ENCODE results near the gene KRT85.

KRT85 gene

DNA sequence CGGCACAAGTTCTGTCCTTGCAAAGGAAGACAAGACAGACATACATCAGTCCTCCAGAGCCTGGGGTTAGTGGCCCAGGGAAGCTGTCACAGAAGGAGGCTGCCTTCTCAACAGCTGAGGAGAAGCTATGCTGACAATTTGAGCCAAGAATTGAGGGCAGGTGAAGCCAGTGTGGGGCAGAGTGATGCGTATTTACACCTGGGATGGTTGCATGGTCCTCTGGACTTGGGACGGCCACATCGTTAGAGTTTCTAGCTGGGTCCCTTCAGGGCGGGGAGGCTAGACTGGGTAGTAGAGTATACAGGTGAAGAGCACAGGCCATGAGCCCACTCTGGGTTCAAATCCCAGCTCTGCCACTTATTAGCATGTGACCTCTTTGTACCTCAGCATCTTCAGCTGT is 16.5 kb downstream of the KRT85 start:
- Histone ChIP-seq H3K27me3 (ENCODE audit: insufficient read depth, low read length) (no peaks in the 10 kb centered on the region), H3K4me2 (ENCODE audit: low read length) (no peak overlapping the region), H3K4me1 (ENCODE audit: insufficient read depth, low read length, severe bottlenecking) (no peaks in the 10 kb centered on the region), H3K4me3 (ENCODE audit: low read depth, low read length, poor library complexity, severe bottlenecking) (no peak overlapping the region), H3K9me2 (ENCODE audit: low read depth, low read length) (no peaks in the 10 kb centered on the region), H3K9ac (ENCODE audit: low read length) (no peak overlapping the region), H2AFZ (ENCODE audit: low read length) (no peak overlapping the region), H4K20me1 (ENCODE audit: insufficient read depth, low read length) (no peaks in the 10 kb centered on the region), H3K27ac (ENCODE audit: low read depth, low read length, poor library complexity, severe bottlenecking) (no peak overlapping the region), H3F3A (ENCODE audit: insufficient read depth, low read length) (no peaks in the 10 kb centered on the region), H3K79me2 (ENCODE audit: insufficient read depth, low read length) (no peaks in the 10 kb centered on the region), H3K9me3 (ENCODE audit: low read length) (no peaks in the 10 kb centered on the region), H3K36me3 (ENCODE audit: insufficient read depth, low read length) (no peaks in the 10 kb centered on the region)
- TF ChIP-seq, protein P1, sequence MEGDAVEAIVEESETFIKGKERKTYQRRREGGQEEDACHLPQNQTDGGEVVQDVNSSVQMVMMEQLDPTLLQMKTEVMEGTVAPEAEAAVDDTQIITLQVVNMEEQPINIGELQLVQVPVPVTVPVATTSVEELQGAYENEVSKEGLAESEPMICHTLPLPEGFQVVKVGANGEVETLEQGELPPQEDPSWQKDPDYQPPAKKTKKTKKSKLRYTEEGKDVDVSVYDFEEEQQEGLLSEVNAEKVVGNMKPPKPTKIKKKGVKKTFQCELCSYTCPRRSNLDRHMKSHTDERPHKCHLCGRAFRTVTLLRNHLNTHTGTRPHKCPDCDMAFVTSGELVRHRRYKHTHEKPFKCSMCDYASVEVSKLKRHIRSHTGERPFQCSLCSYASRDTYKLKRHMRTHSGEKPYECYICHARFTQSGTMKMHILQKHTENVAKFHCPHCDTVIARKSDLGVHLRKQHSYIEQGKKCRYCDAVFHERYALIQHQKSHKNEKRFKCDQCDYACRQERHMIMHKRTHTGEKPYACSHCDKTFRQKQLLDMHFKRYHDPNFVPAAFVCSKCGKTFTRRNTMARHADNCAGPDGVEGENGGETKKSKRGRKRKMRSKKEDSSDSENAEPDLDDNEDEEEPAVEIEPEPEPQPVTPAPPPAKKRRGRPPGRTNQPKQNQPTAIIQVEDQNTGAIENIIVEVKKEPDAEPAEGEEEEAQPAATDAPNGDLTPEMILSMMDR (IDR thresholded peaks at IDR 0.05; ENCODE audit: low read length) = no peak
- no peak for TF ChIP-seq EZH2 (IDR thresholded peaks at IDR 0.05; ENCODE audit: borderline replicate concordance, low read length)

DNA sequence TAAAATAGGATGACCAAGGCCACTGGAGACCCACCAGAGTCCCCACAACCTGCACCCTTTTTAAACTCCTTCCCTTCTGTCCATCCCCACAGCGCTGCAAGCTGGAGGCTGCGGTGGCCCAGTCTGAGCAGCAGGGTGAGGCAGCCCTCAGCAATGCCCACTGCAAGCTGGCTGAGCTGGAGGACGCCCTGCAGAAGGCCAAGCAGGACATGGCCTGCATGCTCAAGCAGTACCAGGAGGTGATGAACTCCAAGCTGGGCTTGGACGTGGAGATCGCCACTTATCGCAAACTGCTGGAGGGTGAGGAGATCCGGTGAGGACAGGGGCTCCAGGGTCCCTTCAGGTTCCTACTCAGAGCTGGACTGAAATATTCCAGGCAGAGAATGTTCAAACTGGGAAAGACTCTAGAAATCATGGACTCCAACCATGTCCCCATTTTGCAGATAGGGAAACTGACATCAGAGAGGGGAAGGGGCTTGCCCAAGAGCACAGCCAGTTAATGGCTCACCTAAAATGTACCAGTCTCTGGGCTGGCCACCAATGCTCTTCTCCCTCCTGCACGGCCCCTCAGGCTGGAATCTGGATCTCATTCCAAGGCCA is 17.2 kb downstream of the KRT85 start:
- Histone ChIP-seq H3F3A (ENCODE audit: insufficient read depth, low read length) (no peaks in the 10 kb centered on the region), H3K9ac (ENCODE audit: low read length) (no peak overlapping the region), H2AFZ (ENCODE audit: low read length) (no peak overlapping the region), H3K27me3 (ENCODE audit: insufficient read depth, low read length) (no peaks in the 10 kb centered on the region), H3K9me2 (ENCODE audit: low read depth, low read length) (no peaks in the 10 kb centered on the region), H3K9me3 (ENCODE audit: low read length) (no peaks in the 10 kb centered on the region), H3K79me2 (ENCODE audit: insufficient read depth, low read length) (no peaks in the 10 kb centered on the region), H3K4me2 (ENCODE audit: low read length) (no peak overlapping the region), H4K20me1 (ENCODE audit: insufficient read depth, low read length) (no peaks in the 10 kb centered on the region), H3K4me3 (ENCODE audit: low read depth, low read length, poor library complexity, severe bottlenecking) (no peak overlapping the region), H3K36me3 (ENCODE audit: insufficient read depth, low read length) (no peaks in the 10 kb centered on the region), H3K27ac (ENCODE audit: low read depth, low read length, poor library complexity, severe bottlenecking) (no peak overlapping the region), H3K4me1 (ENCODE audit: insufficient read depth, low read length, severe bottlenecking) (no peaks in the 10 kb centered on the region)
- TF ChIP-seq, protein P1 (IDR thresholded peaks at IDR 0.05; ENCODE audit: low read length) = no peak
- TF ChIP-seq EZH2 (IDR thresholded peaks at IDR 0.05; ENCODE audit: borderline replicate concordance, low read length) = no peak

DNA sequence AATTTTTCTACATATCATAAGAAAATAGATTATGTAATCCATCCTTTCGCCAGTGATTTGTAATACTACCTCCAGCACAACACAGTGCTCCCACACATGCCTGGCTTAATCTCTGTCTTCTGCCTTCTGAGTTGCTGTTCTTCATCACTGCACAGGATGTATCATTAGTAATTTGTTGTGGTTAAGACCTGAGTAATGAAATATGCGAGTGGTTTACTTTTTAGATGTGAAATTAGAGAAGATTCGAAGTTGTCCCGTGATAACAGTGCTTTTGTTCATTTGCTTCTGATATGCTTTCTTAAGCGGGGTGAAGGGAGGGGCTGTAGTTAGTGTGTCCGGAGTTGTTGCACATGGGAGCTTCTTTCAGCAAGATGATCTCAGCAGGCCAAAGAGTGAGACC is 18.1 kb downstream of the KRT85 start:
- H3K27me3 ChIP-seq (ENCODE audit: insufficient read depth, low read length) = no peaks in the 10 kb centered on the region
- H2AFZ ChIP-seq (ENCODE audit: low read length) = no peak overlapping the region
- no peaks in the 10 kb centered on the region for H3K9me2 ChIP-seq (ENCODE audit: low read depth, low read length)
- no peak overlapping the region for H3K27ac ChIP-seq (ENCODE audit: low read depth, low read length, poor library complexity, severe bottlenecking)
- no peak overlapping the region for H3K4me2 ChIP-seq (ENCODE audit: low read length)
- no peaks in the 10 kb centered on the region for H3K9me3 ChIP-seq (ENCODE audit: low read length)
- H3F3A ChIP-seq (ENCODE audit: insufficient read depth, low read length) = no peaks in the 10 kb centered on the region
- no peak overlapping the region for H3K9ac ChIP-seq (ENCODE audit: low read length)
- H3K4me3 ChIP-seq (ENCODE audit: low read depth, low read length, poor library complexity, severe bottlenecking) = no peak overlapping the region
- no peaks in the 10 kb centered on the region for H3K36me3 ChIP-seq (ENCODE audit: insufficient read depth, low read length)
- H4K20me1 ChIP-seq (ENCODE audit: insufficient read depth, low read length) = no peaks in the 10 kb centered on the region
- no peaks in the 10 kb centered on the region for H3K79me2 ChIP-seq (ENCODE audit: insufficient read depth, low read length)
- TF ChIP-seq EZH2 (IDR thresholded peaks at IDR 0.05; ENCODE audit: borderline replicate concordance, low read length) = no peak
- TF ChIP-seq, protein P1 (IDR thresholded peaks at IDR 0.05; ENCODE audit: low read length) = no peak
- H3K4me1 ChIP-seq (ENCODE audit: insufficient read depth, low read length, severe bottlenecking) = no peaks in the 10 kb centered on the region

All from OCI-LY1 (cell line).